Astrocyte of the hippocampus (primary cell): Measurements from ENCODE around the gene GDF7.

ENCODE experiments used
- DNase-seq: peaks from one replicate; pipeline ENCODE4 v3.0.0; 2011; ENCODE audit warnings: low read depth, low spot score

GDF7 gene

GRCh38 chr2:20645301-20645701 lies 21.6 kb upstream of the GDF7 start:
- DNase-seq, result no peak

- DNase-seq, result no peak
These were observed 21.2 kb upstream of the GDF7 start for GRCh38 chr2:20645761-20646160.

GRCh38 chr2:20646446-20646845 lies 20.5 kb upstream of the GDF7 start:
- DNase-seq, result no peak

DNA sequence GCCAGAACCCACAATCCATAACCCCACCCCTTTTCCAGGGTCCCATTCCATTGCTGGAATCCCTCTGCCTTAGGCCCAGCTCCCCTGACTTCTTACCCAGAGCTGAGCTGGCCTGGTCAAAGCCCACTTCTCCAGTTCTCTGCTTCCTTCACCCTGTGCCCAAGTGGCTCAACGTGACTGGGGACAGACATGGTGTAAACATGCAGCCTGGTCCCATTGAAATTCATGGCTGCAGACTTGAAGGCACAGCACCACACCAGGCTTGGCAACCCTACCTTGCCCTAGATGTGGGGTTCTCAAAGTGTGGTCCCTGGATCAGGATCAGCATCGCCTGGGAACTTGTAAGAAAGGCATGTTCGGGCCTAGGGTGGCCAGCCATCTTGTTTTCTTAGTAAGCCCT lies 19.7 kb upstream of the GDF7 start:
- DNase-seq, result no peak

GRCh38 chr2:20647738-20648137 lies 19.2 kb upstream of the GDF7 start:
- no peak for DNase-seq

- DNase-seq, result no peak
These were observed 18.7 kb upstream of the GDF7 start for GRCh38 chr2:20648206-20648605.

GRCh38 chr2:20648831-20649230 lies 18.1 kb upstream of the GDF7 start:
- no peak for DNase-seq

DNA sequence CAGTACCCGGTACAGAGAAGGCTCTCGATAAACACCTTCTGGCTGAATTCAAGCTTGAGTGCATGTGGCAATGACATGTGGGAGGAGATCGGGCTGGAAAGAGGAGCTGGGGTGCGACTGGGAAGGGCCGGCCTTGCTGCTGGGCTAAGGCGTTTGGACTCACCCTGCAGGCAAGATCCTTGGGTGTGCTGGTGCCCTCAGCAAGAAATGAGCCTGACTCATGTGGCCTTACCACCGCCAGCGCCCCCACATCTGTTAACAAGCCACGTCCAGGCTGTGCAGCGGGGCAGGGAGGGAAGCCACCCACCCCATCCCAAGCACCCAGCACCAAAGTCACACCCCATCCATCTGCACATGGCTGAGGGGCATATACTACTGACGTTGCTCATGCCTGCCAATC lies 17.4 kb upstream of the GDF7 start:
- no peak for DNase-seq

- no peak for DNase-seq
These were observed 17.0 kb upstream of the GDF7 start for GRCh38 chr2:20649976-20650375.

DNA sequence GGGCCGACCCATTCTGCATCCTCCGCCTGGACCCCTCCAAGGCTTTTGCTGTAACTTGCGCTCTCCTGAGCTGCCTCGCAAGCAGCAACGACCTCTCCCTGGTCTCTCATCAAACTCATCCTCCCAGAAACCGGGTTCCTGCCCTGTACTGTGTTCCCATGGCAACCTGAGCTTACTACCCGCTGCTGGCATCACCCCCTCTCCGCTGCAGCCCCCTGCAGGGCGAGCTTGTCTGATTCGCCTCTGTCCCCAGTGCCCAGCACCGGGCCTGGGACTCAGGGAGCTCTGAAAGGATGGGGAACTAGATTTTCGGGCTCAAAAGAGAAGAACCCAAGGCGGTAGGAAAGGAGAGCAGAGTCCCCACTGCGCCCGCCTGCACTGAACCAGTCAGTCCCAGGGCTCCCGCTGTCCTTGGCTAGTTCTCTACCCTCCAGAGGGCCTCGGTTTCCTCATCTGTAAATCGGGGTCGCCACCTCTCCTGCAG lies 16.5 kb upstream of the GDF7 start:
- DNase-seq, result peak; percentile 56

GRCh38 chr2:20650877-20651730 lies 15.8 kb upstream of the GDF7 start, which contains the start of gene HS1BP3:
TSS of gene HS1BP3 (minus strand) at chr2:20651098. CDS start at chr2:20651063, 35 bp downstream.
- peak; percentile 95 for DNase-seq

DNA sequence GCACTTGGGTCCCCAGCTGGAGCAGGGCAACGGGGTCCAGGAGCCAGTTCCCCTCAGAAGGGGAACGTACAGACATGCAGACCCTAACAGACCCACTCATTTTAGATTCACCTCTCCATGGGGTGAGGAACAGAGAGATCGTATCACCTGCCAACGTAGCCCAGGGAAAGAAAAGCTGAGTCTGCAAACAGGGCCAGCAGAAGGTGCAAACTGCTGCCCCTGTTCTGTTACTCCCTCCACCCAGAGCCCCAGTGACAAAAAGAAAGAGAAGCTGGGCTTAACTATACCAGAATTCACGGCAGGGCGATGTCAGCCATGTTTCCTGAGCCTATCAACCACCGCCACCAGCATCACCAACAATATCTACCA lies 15.2 kb upstream of the GDF7 start:
- no peak for DNase-seq

GRCh38 chr2:20652141-20652540 lies 14.8 kb upstream of the GDF7 start:
- DNase-seq, result no peak

DNA sequence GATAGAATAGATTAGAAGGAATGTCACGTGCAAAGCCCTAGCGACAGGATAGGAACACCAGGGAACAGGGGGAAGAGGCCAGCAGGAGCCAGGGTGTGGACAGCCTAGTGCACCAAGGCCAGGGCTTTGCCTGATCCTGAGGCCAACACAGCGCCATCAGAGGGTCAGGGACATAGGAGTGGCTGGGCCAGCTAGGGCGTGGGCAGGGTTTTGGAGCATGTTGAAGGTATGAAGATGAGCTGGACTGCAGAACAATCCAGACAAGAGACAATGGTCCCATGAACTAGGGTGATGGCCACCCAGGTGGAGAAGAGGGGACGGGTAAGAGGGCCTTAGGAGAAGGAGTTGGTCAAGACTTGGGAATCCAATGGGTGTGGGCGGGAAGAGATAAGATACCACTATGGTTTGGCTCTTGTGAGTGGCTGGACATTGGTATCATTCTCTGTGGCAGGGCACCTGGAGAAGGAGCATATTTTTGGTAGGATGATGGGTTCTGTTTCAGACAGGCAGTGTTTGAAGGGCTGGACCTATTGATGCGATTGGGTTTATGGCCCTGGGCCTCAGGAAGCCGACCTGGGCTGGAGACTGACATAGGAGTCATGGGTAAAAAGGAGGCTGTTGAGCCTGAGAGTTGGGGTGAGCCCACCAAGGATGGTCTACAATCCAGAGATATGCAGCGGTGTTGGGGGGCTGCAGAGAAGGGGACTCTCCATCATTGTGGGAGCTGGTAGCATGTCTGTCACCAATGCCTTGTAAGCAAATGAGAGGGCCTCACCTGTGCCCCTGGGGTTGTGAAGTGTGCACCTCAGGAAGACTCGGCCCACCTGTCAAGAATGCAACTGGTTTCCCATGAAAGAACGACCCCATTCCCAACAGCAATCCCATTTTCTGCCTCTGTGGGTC lies 14.0 kb upstream of the GDF7 start:
- DNase-seq, result no peak

DNA sequence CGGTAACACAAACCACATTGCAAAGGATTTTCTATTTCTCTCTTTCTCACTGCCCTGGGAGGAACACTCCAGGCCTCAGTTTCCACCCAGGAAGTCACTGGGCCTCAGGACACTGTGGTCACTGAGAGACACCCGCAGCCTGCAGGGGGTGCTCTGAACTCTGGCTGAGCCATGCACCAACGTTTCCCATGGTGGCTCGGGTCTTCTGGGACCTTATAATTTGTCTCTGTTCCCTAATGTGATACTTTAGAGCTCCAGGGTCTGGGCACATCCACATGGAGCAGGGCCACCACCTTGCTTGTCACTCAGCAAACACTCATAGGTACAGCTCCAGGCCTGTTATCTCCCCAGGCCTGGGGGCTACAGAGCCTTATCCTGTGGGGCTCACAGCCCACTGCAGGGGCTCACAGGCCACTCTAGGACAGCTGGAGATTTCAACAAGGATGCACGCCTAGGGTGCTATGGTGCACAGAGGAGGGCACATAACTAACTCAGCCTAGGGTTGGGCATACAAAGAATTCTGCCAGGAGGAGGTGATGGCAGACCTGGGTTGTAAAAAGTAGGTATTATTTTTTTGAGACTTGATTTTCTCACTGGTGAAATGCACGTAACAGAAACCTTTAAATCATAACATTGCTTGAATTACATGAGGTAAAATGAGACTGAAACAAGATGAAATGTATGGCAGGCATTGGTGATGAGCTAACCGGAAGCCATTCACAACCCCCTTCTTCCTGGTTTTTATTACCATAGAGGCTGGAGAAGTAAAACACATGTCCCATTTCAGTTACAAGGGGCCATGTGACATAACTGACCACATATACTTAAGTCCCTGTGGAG lies 13.0 kb upstream of the GDF7 start:
- DNase-seq, result no peak

GRCh38 chr2:20654535-20654813 lies 12.5 kb upstream of the GDF7 start:
- DNase-seq, result no peak

GRCh38 chr2:20656561-20656960 lies 10.4 kb upstream of the GDF7 start:
- no peak for DNase-seq

GRCh38 chr2:20657522-20658235 lies 9.3 kb upstream of the GDF7 start:
- DNase-seq, result no peak

DNA sequence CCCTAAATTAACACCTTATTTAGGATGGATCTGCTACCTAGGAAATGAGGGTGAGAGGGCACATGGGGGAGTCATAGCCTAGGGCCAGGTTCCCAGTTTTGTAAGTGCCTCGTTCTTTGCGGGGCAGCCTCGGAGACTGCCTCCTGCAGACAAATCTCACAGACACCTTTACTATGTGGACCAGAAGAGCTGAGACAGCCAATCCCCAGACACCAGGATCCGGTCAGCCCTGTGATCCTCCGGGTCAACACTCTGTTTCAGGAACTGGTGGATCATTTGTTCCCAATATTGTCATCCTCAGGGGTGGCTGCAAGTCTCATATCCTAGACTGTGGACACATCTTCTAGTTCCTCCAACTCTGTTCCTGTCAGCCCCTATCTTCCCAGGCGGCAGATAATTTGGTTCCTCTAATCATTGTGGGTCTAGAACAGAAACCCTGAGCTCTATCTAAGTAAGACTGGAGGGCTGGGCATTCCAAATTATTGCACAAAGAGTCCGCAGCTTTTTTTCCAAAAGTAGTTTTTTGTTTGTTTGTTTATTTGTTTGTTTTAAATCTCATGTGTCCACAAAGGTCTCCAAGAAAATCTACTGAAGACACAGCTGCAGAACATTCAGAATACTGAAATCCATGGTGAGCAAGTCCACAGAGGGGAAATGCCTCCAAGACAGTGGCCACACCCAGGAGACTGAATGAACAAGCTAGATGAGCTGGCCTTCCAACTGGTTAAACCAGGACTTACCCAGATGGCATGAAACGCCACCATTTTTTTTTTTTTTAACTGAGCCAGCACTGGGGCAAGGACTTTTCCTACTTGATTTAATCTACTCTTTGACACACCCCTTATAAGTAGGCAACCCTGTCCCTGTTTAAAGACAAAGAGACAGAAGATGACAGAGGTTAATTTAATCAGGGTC lies 6.2 kb upstream of the GDF7 start:
- DNase-seq, result no peak
